Caco-2 (cell line): ENCODE measurements around the gene RRP12. TPM values are rescaled to one million over a fixed set of nuclear protein-coding genes. Genes with fewer than 3 reads are reported as not detected.

Source experiments
- BruUV-seq: library from RNA; stranded (reverse); fragments of 400-500 nt; replicated peaks from 2 replicates; lab custom pipeline; 2021; lab: Mats Ljungman, UMichigan
- CTCF ChIA-PET: fragments of 300-600 bp; sonication (Branson Sonifier 250); formaldehyde crosslinking; loops from one replicate; lab custom pipeline; 2022; ENCODE audit warnings: antibody characterized with exemption; lab: Charles Lee
- POLR2A ChIA-PET: fragments of 300-600 bp; sonication (Branson Sonifier 250); formaldehyde crosslinking; loops from one replicate; lab custom pipeline; 2022; ENCODE audit warnings: antibody characterized with exemption; lab: Charles Lee
- DNase-seq, 2 experiments: peaks; one replicate each; pipeline versions ENCODE4 v3.0.0 to v3.0.0-alpha.2; 2020 to 2022
- H3K27me3 ChIP-seq: replicated peaks from 2 replicates; pipeline ENCODE4 v1.6.0; 2011; ENCODE audit warnings: low read length; ENCODE audit not compliant: control insufficient read depth, insufficient read depth
- H3K36me3 ChIP-seq: 2 replicates; pipeline ENCODE4 v1.5.1; 2011; ENCODE audit warnings: low read length; ENCODE audit not compliant: control insufficient read depth, insufficient read depth
- H3K4me1 ChIP-seq: fragments of 250-450 bp; sonication (Bioruptor Pico); 2 replicates; pipeline ENCODE4 v1.5.1; 2020; ENCODE audit warnings: mild to moderate bottlenecking
- H3K4me3 ChIP-seq: 2 replicates; pipeline ENCODE4 v1.5.1; 2011; ENCODE audit warnings: low read depth, mild to moderate bottlenecking, control low read depth, low read length
- H3K9me3 ChIP-seq: fragments of 250-450 bp; sonication (Bioruptor Pico); 2 replicates; pipeline ENCODE4 v1.5.1; 2020; ENCODE audit warnings: mild to moderate bottlenecking, moderate library complexity
- H3K27ac Mint-ChIP-seq: one replicate; pipeline ENCODE4 v1.8.0; 2022; ENCODE audit warnings: mixed read lengths; ENCODE audit not compliant: unreplicated experiment
- H3K27me3 Mint-ChIP-seq: one replicate; pipeline ENCODE4 v1.8.0; 2022; ENCODE audit warnings: mixed read lengths; ENCODE audit not compliant: insufficient read depth, unreplicated experiment
- H3K36me3 Mint-ChIP-seq: one replicate; pipeline ENCODE4 v1.8.0; 2022; ENCODE audit warnings: mild to moderate bottlenecking, mixed read lengths; ENCODE audit not compliant: insufficient read depth, unreplicated experiment
- H3K4me1 Mint-ChIP-seq: one replicate; pipeline ENCODE4 v1.8.0; 2022; ENCODE audit warnings: low read depth, mixed read lengths; ENCODE audit not compliant: unreplicated experiment
- H3K4me3 Mint-ChIP-seq: one replicate; pipeline ENCODE4 v1.8.0; 2022; ENCODE audit warnings: mild to moderate bottlenecking, moderate library complexity, mixed read lengths; ENCODE audit not compliant: unreplicated experiment
- H3K9me3 Mint-ChIP-seq: one replicate; pipeline ENCODE4 v1.8.0; 2022; ENCODE audit warnings: mixed read lengths; ENCODE audit not compliant: unreplicated experiment
- intact Hi-C: fragments of 100-400 bp; cut with micrococcal nuclease; formaldehyde crosslinking; loops from one replicate; pipeline ENCODE4 v1.10.0; 2022; ENCODE audit not compliant: unreplicated experiment
- total RNA-seq: library from RNA; stranded (reverse); gene quantifications from 2 replicates; pipeline ENCODE4 v1.2.3, GENCODE V29; 2022
- TF ChIP-seq, protein P1 (sequence below), 2 experiments: fragments of 200-600 bp in 1 of 2; IDR thresholded peaks; 1 replicate in 1 of 2; 2 replicates in 1 of 2; pipeline versions ENCODE4 v1.5.1 to v1.8.0; 2011 to 2022; ENCODE audit warnings: antibody characterized with exemption in 1 of 2, control low read depth in 1 of 2, inconsistent platforms in 1 of 2, low read depth in 1 of 2, low read length in 1 of 2, mild to moderate bottlenecking in 1 of 2, moderate library complexity in 1 of 2; ENCODE audit not compliant: insufficient read depth in 1 of 2, severe bottlenecking in 1 of 2, unreplicated experiment in 1 of 2

RRP12 gene
- total RNA-seq, 1 experiment from 2014 or later, result 69.3 TPM

DNA sequence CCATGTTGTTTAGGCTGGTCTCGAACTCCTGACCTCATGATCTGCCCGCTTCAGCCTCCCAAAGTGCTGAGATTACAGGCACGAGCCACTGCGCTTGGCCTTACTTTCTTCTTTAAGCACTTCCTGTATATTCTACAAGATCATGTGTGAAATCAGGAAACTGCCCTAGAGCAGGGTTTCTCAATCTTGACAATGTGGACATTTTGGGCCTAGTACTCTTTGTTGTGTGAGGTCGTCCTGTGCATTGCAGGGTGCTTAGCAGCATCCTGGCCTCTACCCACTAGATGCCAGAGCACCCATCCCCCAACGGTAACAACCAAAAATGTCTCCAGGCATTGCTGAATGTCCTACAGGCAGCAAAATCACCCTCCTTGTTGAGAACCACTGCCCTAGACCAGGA lies 24.7 kb downstream of the RRP12 start:
- intact Hi-C loops, result no loop called here
- H3K4me3 Mint-ChIP-seq, result no peak overlapping the region
- no peak overlapping the region for H3K4me3 ChIP-seq
- no peak overlapping the region for H3K27ac Mint-ChIP-seq
- TF ChIP-seq, protein P1, sequence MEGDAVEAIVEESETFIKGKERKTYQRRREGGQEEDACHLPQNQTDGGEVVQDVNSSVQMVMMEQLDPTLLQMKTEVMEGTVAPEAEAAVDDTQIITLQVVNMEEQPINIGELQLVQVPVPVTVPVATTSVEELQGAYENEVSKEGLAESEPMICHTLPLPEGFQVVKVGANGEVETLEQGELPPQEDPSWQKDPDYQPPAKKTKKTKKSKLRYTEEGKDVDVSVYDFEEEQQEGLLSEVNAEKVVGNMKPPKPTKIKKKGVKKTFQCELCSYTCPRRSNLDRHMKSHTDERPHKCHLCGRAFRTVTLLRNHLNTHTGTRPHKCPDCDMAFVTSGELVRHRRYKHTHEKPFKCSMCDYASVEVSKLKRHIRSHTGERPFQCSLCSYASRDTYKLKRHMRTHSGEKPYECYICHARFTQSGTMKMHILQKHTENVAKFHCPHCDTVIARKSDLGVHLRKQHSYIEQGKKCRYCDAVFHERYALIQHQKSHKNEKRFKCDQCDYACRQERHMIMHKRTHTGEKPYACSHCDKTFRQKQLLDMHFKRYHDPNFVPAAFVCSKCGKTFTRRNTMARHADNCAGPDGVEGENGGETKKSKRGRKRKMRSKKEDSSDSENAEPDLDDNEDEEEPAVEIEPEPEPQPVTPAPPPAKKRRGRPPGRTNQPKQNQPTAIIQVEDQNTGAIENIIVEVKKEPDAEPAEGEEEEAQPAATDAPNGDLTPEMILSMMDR (IDR thresholded peaks at IDR 0.05; ENCODE audit: insufficient read depth in 1 of 2, low read depth in 1 of 2, low read length in 1 of 2, severe bottlenecking in 1 of 2, unreplicated experiment in 1 of 2), result no peak
- H3K9me3 Mint-ChIP-seq, result no peaks in the 10 kb centered on the region
- H3K36me3 Mint-ChIP-seq, result peaks cover 27% of the 10 kb centered on the region
- H3K4me1 Mint-ChIP-seq, result no peaks in the 10 kb centered on the region
- no peaks in the 10 kb centered on the region for H3K4me1 ChIP-seq
- no peaks in the 10 kb centered on the region for H3K27me3 ChIP-seq
- H3K9me3 ChIP-seq, result no peaks in the 10 kb centered on the region
- no peaks in the 10 kb centered on the region for H3K27me3 Mint-ChIP-seq
- DNase-seq, result no peak
- H3K36me3 ChIP-seq, result 0 out of 2 replicates have a peak, but pooled peaks cover 2% of the 10 kb centered on the region
- CTCF ChIA-PET, result no interaction called here
- BruUV-seq, result no TSS peak
- POLR2A ChIA-PET, result interaction anchor here (0.6 kb wide), 1 partner anchor 17 kb away, joined by 8 read pairs; no protein-coding TSS in a partner anchor

DNA sequence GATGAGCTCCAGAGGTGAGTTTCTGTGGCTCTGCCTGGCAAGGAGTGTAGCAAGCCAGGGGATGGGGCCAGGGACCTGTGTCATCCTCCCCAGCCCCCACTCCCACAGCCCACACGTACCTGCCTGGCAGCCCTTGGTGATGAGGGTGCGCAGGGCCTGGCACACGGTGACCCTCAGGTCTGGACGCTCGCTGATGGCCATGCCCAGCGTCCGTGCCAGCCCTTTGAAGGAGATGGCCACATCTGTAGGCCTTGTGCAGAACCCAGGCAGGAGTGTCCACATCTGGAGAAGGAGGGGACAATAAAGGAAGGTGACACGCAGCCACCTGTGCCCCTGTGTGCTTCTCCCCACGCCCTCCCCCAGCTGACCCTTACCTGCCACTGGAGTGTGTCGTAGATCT lies 27.7 kb downstream of the RRP12 start:
- H3K9me3 Mint-ChIP-seq, result no peaks in the 10 kb centered on the region
- ChIA-PET CTCF (no interaction called here), POLR2A (no interaction called here)
- TF ChIP-seq, protein P1 (IDR thresholded peaks at IDR 0.05; ENCODE audit: insufficient read depth in 1 of 2, low read depth in 1 of 2, low read length in 1 of 2, severe bottlenecking in 1 of 2, unreplicated experiment in 1 of 2), result no peak
- intact Hi-C loops, result no loop called here
- no peaks in the 10 kb centered on the region for H3K27me3 Mint-ChIP-seq
- no peaks in the 10 kb centered on the region for H3K9me3 ChIP-seq
- H3K4me1 ChIP-seq, result no peaks in the 10 kb centered on the region
- H3K27ac Mint-ChIP-seq, result no peak overlapping the region
- peaks cover 45% of the 10 kb centered on the region for H3K36me3 Mint-ChIP-seq
- no peaks in the 10 kb centered on the region for H3K4me1 Mint-ChIP-seq
- H3K27me3 ChIP-seq, result no peaks in the 10 kb centered on the region
- H3K36me3 ChIP-seq, result peaks cover 4% of the 10 kb centered on the region; the same call in 1 of the 2 replicates
- DNase-seq, result no peak
- BruUV-seq, result no TSS peak
- H3K4me3 Mint-ChIP-seq, result no peak overlapping the region
- no peak overlapping the region for H3K4me3 ChIP-seq

DNA sequence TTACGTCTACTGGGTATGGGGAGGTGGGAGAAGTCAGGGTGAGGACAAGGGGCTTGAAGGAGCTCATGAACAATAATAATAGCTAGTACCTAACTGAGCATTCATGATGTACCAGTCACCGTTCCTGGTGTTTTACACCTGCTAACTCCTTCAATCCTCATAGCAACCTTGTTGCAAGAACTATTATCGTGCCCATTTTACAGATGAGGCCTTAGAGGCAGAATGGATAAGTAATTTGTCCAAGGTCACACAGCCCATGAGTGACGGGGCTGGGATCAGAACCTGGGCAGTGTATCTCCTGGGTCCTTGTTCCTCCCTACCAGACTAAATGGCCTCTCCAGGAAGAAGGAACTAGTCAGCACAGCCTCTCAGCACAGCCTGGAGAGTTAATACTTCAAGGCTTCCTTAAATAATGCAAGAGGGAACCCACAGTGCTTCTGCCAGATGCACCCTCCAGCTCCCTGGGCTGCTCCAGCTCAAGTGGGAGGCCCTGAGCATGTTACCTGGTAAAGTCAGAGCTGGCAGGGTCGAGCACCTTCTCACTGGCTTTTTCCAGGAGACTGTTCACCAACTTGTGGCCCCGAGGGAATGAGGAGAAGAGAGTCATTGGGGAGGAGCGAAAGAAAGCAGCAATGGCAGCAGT lies 28.8 kb downstream of the RRP12 start:
- peaks cover 42% of the 10 kb centered on the region for H3K36me3 Mint-ChIP-seq

More for the DNA sequence above, 28.8 kb downstream of the RRP12 start:
- no peak overlapping the region for H3K4me3 ChIP-seq
- CTCF ChIA-PET, result no interaction called here
- H3K4me1 ChIP-seq, result no peaks in the 10 kb centered on the region
- H3K4me1 Mint-ChIP-seq, result no peaks in the 10 kb centered on the region
- H3K27me3 Mint-ChIP-seq, result no peaks in the 10 kb centered on the region
- POLR2A ChIA-PET, result interaction anchor here (0.5 kb wide), 1 partner anchor 13 kb away, joined by 5 read pairs; no protein-coding TSS in a partner anchor
- H3K4me3 Mint-ChIP-seq, result no peak overlapping the region
- BruUV-seq, result no TSS peak
- H3K36me3 ChIP-seq, result peaks cover 4% of the 10 kb centered on the region; the same call in 1 of the 2 replicates
- no peak overlapping the region for H3K27ac Mint-ChIP-seq
- intact Hi-C loops, result no loop called here
- H3K9me3 ChIP-seq, result no peaks in the 10 kb centered on the region
- H3K9me3 Mint-ChIP-seq, result no peaks in the 10 kb centered on the region
- TF ChIP-seq, protein P1 (IDR thresholded peaks at IDR 0.05; ENCODE audit: insufficient read depth in 1 of 2, low read depth in 1 of 2, low read length in 1 of 2, severe bottlenecking in 1 of 2, unreplicated experiment in 1 of 2), result no peak
- H3K27me3 ChIP-seq, result no peaks in the 10 kb centered on the region
- no peak for DNase-seq
